C4-2B (cell line): Measurements from ENCODE around the gene DMAC2.

Source experiments
- CTCF ChIP-seq: fragments of 450-650 bp; conservative IDR thresholded peaks from 2 replicates; pipeline ENCODE4 v1.5.1; 2017; ENCODE audit warnings: mild to moderate bottlenecking
- ZFX ChIP-seq: fragments of 450-650 bp; IDR thresholded peaks from 2 replicates; pipeline ENCODE4 v1.6.1; 2017

- TF ChIP-seq CTCF (no peak), ZFX (no peak)
These were observed 16.7 kb upstream of the DMAC2 start for GRCh38 chr19:41456342-41456918.
